ENCODE data around the gene C19orf85.

- no peak for TF ChIP-seq POLR2AphosphoS5 (IDR thresholded peaks at IDR 0.05; ENCODE audit: borderline replicate concordance, low read depth, low read length)
- no peak for TF ChIP-seq EZH2 (IDR thresholded peaks at IDR 0.05)
Observed at GRCh38 chr19:55442372-55442961, 22.1 kb downstream of the C19orf85 start.
